ENCODE measurements around the gene FBXO42. TPM values are rescaled to one million over a fixed set of nuclear protein-coding genes. Genes with fewer than 3 reads are reported as not detected.

The FBXO42 gene
- total RNA-seq, 2 experiments from 2014 or later, result 14.3 to 14.9 TPM

- Histone ChIP-seq H3K4me1 (ENCODE audit: insufficient read depth, low read length) (no peaks in the 10 kb centered on the region), H3K36me3 (ENCODE audit: insufficient read depth, low read length) (peaks cover 64% of the 10 kb centered on the region), H3K27ac (ENCODE audit: low read depth in 1 of 2, low read length in 2 of 2) (no peak overlapping the region), H3K4me3 (ENCODE audit: low read length) (no peak overlapping the region), H3K27me3 (ENCODE audit: control insufficient read depth in 1 of 2, insufficient read depth in 2 of 2, low read length in 2 of 2) (no peaks in the 10 kb centered on the region), H3K9me3 (ENCODE audit: control insufficient read depth in 1 of 2, insufficient read depth in 1 of 2, low read length in 2 of 2) (no peaks in the 10 kb centered on the region)
- Mint-ChIP-seq H3K27ac (no peak overlapping the region), H3K4me1 (ENCODE audit: low read depth) (no peaks in the 10 kb centered on the region), H3K27me3 (no peaks in the 10 kb centered on the region), H3K4me3 (no peak overlapping the region), H3K36me3 (ENCODE audit: low read depth) (peaks cover 65% of the 10 kb centered on the region), H3K9me3 (no peaks in the 10 kb centered on the region)
- no peak for TF ChIP-seq CTCF (IDR thresholded peaks at IDR 0.05)
- POLR2A ChIA-PET, result no interaction called here
- CTCF ChIA-PET, result no interaction called here
- intact Hi-C loops (cut with DNase I, micrococcal nuclease), result no loop called here
- ATAC-seq (ENCODE audit: poor library complexity) (no peak), DNase-seq (no peak)
Measured at GRCh38 chr1:16307222-16307621, 45.1 kb downstream of the FBXO42 start.

- Mint-ChIP-seq H3K9me3 (no peaks in the 10 kb centered on the region), H3K4me1 (ENCODE audit: low read depth) (no peaks in the 10 kb centered on the region), H3K27ac (no peak overlapping the region), H3K27me3 (no peaks in the 10 kb centered on the region), H3K36me3 (ENCODE audit: low read depth) (peaks cover 78% of the 10 kb centered on the region), H3K4me3 (no peak overlapping the region)
- peaks cover 54% of the 10 kb centered on the region for H3K36me3 ChIP-seq (ENCODE audit: insufficient read depth, low read length)
- H3K4me3 ChIP-seq (ENCODE audit: low read length), result no peak overlapping the region
- no peaks in the 10 kb centered on the region for H3K9me3 ChIP-seq (ENCODE audit: control insufficient read depth in 1 of 2, insufficient read depth in 1 of 2, low read length in 2 of 2)
- no peak for TF ChIP-seq CTCF (IDR thresholded peaks at IDR 0.05)
- DNase-seq (no peak), ATAC-seq (ENCODE audit: poor library complexity) (no peak)
- intact Hi-C loops (cut with DNase I, micrococcal nuclease), result no loop called here
- H3K4me1 ChIP-seq (ENCODE audit: insufficient read depth, low read length), result no peaks in the 10 kb centered on the region
- H3K27me3 ChIP-seq (ENCODE audit: control insufficient read depth in 1 of 2, insufficient read depth in 2 of 2, low read length in 2 of 2), result no peaks in the 10 kb centered on the region
- ChIA-PET CTCF (interaction anchor here (1.4 kb wide), 1 partner anchor 61 kb away, joined by 3 read pairs; no protein-coding TSS in a partner anchor), POLR2A (no interaction called here)
- H3K27ac ChIP-seq (ENCODE audit: low read depth in 1 of 2, low read length in 2 of 2), result no peak overlapping the region
Measured at GRCh38 chr1:16302709-16303627, 49.3 kb downstream of the FBXO42 start.

- Histone ChIP-seq H3K9me3 (ENCODE audit: control insufficient read depth in 1 of 2, insufficient read depth in 1 of 2, low read length in 2 of 2) (no peaks in the 10 kb centered on the region), H3K27ac (ENCODE audit: low read depth in 1 of 2, low read length in 2 of 2) (no peak overlapping the region), H3K36me3 (ENCODE audit: insufficient read depth, low read length) (peaks cover 50% of the 10 kb centered on the region), H3K4me3 (ENCODE audit: low read length) (no peak overlapping the region), H3K27me3 (ENCODE audit: control insufficient read depth in 1 of 2, insufficient read depth in 2 of 2, low read length in 2 of 2) (no peaks in the 10 kb centered on the region), H3K4me1 (ENCODE audit: insufficient read depth, low read length) (no peaks in the 10 kb centered on the region)
- no peak for TF ChIP-seq CTCF (IDR thresholded peaks at IDR 0.05)
- no peaks in the 10 kb centered on the region for H3K9me3 Mint-ChIP-seq
- no peak overlapping the region for H3K27ac Mint-ChIP-seq
- no peaks in the 10 kb centered on the region for H3K27me3 Mint-ChIP-seq
- H3K4me1 Mint-ChIP-seq (ENCODE audit: low read depth), result no peaks in the 10 kb centered on the region
- ChIA-PET CTCF (interaction anchor here (0.6 to 1.3 kb wide), 2 partner anchors 63 to 527 kb away, joined by 3 read pairs; no protein-coding TSS in a partner anchor), POLR2A (no interaction called here)
- DNase-seq (no peak), ATAC-seq (ENCODE audit: poor library complexity) (no peak)
- H3K4me3 Mint-ChIP-seq, result no peak overlapping the region
- intact Hi-C loops (cut with DNase I, micrococcal nuclease), result no loop called here
- peaks cover 70% of the 10 kb centered on the region for H3K36me3 Mint-ChIP-seq (ENCODE audit: low read depth)
Measured at GRCh38 chr1:16300436-16300835, 51.8 kb downstream of the FBXO42 start.

All from CD4-positive, alpha-beta T cell (primary cell).